Coronary artery (tissue), 2 donors: ENCODE results near the gene SBK2.

ENCODE experiments used
- DNase-seq: peaks from one replicate; pipeline ENCODE4 v3.0.0-alpha.2; 2017; ENCODE audit warnings: low spot score
- H3K27ac ChIP-seq, 2 donors: fragments of 200-600 bp; sonication (generic); one replicate each; pipeline ENCODE4 v1.5.1; 2016 to 2019
- H3K4me3 ChIP-seq: fragments of 200-600 bp; sonication (generic); 2 replicates; pipeline ENCODE4 v1.5.1; 2016; ENCODE audit warnings: mild to moderate bottlenecking, moderate library complexity
- TF ChIP-seq, protein P1 (sequence below): fragments of 200-600 bp; sonication (generic); IDR thresholded peaks from one replicate; pipeline ENCODE4 v1.5.1; 2019; ENCODE audit warnings: antibody characterized with exemption

Gene SBK2

DNA sequence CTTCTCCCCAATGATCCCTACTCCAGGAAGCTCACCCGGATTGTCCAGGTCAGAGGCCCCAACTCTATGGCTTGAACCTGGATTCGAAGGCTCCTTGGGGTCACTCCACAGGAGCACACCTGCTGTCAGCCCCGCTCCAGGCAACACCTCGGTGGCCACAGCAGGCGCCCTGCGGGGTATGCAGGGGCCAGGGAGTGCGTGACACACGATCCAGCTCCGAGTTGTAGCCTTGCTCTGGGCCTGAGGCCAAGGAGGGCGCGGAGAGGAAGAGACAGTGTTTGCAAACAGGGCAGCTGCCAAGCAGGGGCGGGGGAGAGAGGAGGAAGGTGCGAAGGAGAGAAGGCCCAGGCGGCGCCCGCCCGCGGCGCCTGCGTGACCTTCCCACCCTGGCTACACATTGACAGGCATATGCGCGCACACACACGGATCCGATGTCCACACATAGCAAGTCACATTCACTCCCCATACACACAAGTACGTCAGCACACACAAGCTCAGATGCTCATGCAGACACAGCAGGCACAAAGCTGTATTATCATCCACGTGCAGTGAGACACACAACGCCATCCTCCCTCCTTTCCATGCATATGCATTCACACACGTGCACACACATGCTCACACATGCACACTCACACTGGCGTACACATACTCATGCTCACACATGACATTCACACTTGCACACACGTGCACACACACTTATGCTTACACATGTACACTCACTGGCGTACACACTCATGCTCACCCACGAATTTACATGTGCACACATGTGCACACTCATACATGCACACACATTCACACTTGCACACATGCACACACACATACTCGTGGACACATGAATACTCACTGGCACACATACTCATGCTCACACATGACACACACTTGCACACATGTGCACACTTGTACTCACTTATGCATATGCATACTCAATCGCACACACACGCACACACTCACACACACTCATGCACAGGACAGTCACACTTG lies 10.4 kb downstream of the SBK2 start:
- no peak overlapping the region for H3K27ac ChIP-seq

GRCh38 chr19:55525289-55526101 lies 11.4 kb downstream of the SBK2 start:
- H3K4me3 ChIP-seq: no peak overlapping the region
- TF ChIP-seq, protein P1, sequence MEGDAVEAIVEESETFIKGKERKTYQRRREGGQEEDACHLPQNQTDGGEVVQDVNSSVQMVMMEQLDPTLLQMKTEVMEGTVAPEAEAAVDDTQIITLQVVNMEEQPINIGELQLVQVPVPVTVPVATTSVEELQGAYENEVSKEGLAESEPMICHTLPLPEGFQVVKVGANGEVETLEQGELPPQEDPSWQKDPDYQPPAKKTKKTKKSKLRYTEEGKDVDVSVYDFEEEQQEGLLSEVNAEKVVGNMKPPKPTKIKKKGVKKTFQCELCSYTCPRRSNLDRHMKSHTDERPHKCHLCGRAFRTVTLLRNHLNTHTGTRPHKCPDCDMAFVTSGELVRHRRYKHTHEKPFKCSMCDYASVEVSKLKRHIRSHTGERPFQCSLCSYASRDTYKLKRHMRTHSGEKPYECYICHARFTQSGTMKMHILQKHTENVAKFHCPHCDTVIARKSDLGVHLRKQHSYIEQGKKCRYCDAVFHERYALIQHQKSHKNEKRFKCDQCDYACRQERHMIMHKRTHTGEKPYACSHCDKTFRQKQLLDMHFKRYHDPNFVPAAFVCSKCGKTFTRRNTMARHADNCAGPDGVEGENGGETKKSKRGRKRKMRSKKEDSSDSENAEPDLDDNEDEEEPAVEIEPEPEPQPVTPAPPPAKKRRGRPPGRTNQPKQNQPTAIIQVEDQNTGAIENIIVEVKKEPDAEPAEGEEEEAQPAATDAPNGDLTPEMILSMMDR: no peak
- no peak for DNase-seq

More for the DNA sequence above, 10.4 kb downstream of the SBK2 start:
- no peak overlapping the region for H3K4me3 ChIP-seq
- TF ChIP-seq, protein P1: no peak
- DNase-seq: no peak

DNA sequence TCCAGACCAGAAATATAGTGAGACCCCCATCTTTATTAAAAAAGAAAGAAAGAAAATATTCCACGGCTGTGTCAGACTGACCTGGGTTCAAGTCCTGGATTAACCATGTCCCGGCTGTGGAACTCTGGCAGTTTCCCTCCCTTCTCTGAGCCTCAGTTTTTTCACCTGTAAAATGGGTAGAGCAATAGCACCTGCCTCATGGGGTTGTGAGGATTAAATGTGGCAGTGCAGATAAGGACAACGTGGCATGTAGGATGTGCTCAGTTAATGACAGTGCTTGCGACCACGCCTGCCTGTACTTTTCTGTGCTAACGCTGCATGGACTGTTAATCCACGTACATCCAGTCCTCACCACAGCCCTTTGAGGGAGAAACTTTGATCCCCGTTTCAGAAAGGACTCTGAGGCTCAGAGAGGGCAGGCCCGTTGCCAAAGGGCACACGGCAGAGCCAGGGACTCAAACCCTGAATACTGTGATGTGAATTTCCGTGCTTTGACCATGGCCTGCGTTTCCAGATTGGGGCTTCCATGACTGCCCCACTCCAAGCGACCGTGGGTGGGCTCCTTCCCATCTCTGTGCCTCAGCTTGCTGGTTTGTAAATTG lies 16.1 kb downstream of the SBK2 start:
- TF ChIP-seq, protein P1: no peak
- DNase-seq: no peak
- no peak overlapping the region for H3K27ac ChIP-seq
- H3K4me3 ChIP-seq: no peak overlapping the region

More at GRCh38 chr19:55525289-55526101, 11.4 kb downstream of the SBK2 start:
- H3K27ac ChIP-seq: no peak overlapping the region

DNA sequence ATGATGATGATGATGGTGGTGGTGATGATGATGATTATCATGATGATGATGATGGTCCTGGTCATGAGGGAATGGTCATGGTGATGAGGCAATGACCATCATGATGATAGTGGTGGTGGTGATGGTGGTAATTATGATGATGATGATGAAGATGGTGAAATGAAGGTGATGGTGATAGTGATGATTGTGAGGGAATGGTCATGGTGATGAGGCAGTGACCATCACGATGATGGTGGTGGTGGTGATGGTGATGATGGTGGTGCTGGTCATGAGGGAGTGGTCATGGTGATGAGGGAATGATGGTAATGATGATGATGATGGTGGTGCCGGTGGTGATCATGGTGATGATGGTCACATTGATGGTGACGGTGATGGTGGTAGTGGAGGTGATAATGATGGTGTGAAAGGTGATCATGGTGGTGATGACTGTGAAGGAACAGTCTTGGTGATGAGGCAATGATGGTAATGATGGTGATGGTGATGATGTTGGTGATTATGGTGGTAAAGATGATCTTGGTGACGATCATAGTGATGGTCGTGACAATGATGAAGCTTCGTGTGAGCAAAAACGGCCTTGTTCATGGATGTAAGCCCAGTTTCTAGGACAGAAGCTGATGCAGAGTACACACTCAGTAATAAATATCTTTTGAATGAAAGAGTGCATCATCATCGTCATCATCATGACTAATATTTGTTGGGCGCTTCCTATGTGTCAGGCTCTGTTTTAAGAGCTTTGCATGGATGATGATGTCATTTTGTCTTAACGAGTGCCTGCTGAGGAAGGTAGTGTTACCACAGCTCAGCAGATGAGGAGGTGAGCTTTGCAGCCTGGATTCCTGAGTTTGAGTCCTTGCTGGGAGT lies 17.3 kb downstream of the SBK2 start:
- H3K27ac ChIP-seq: no peak overlapping the region
- no peak for DNase-seq
- TF ChIP-seq, protein P1: no peak
- no peak overlapping the region for H3K4me3 ChIP-seq

DNA sequence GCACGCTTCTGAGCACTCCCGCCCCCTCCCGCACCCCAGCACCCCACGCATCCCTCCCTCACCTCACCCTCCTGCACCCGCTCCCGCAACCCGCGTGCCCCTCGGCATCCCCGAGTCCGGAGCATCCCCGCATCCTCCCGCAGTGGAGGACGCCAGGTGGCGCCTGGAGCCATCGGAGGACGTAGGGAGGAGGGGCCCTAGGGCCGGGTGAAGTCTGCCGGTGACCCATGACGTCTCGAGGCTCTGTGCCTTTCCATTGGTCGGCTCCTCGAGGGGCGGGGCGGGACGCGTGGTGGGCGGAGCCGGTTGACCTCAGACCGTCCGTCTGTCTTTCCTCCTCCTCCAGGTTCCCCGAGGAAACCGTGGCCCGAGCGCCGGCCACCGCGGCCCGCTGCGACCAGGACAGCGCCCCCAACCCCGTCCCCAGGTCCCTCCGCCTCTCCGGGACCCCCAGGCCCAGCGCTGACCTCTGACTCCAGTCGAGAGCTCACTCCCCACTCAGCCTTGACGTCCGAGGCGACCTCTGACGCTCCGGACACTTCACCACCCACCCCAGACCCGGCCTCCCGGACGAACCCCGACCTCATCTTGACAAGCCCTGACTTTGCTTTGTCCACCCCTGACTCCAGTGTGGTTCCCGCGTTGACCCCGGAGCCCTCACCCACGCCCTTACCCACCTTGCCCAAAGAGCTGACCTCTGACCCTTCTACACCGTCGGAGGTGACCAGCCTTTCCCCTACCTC lies 19.9 kb downstream of the SBK2 start:
- Histone ChIP-seq H3K4me3 (peak overlapping the region; percentile 72), H3K27ac (peak overlapping the region; percentile 72 to 87)
- DNase-seq: peak; percentile 93
- TF ChIP-seq, protein P1: peak; percentile 92

DNA sequence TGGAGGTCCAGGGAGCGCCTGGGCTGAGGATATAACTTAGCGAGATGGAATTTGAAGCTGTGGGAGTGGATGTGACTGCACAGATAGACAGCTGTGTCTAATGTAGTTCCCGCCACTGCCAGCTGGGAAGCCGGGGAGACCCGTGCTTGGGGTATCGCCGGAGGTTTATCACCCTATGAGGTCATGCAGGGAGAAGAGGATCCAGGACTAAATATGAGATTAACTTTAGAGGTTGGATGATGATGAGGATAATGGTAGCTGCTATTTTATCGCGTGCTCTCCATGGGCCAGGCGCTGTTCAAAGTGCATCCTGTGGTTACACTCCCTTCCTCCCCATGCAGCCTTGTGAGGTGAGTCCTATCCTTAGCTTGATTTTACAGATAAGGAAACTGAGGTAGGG lies 28.8 kb downstream of the SBK2 start:
- Histone ChIP-seq H3K27ac (no peak overlapping the region), H3K4me3 (no peak overlapping the region)
- TF ChIP-seq, protein P1: no peak
- DNase-seq: no peak
